Prostate gland (tissue), 2 donors: Measurements from ENCODE around the gene GPAM. TPM values are rescaled to one million over a fixed set of nuclear protein-coding genes. Genes with fewer than 3 reads are reported as not detected.

ENCODE experiments used
- DNase-seq: peaks from one replicate; pipeline ENCODE4 v3.0.0-alpha.2; 2019; ENCODE audit warnings: low spot score
- H3K27ac ChIP-seq, 2 donors: fragments of 200-600 bp; sonication (generic); 2 replicates each; pipeline ENCODE4 v1.5.1; 2017 to 2019
- H3K27me3 ChIP-seq: fragments of 200-600 bp; sonication (generic); replicated peaks from 2 replicates; pipeline ENCODE4 v1.5.1; 2019; ENCODE audit not compliant: insufficient read depth
- H3K36me3 ChIP-seq, 2 donors: fragments of 200-600 bp; sonication (generic); 1 replicate in 1 of 2; 2 replicates in 1 of 2; pipeline versions ENCODE4 v1.5.1 to v1.8.1; 2017 to 2019
- H3K4me1 ChIP-seq: fragments of 200-600 bp; sonication (generic); replicated peaks from 2 replicates; pipeline ENCODE4 v1.5.1; 2019
- H3K4me3 ChIP-seq, 2 donors: fragments of 200-600 bp; sonication (generic); 2 replicates each; pipeline ENCODE4 v1.5.1; 2017 to 2019
- H3K9me3 ChIP-seq: fragments of 200-600 bp; sonication (generic); 2 replicates; pipeline ENCODE4 v1.5.1; 2017
- POLR2A ChIP-seq: fragments of 450-650 bp; IDR thresholded peaks from one replicate; pipeline ENCODE4 v1.6.1; 2016; ENCODE audit warnings: antibody characterized with exemption, mild to moderate bottlenecking
- POLR2AphosphoS5 ChIP-seq: sonication (generic); formaldehyde crosslinking; IDR thresholded peaks from one replicate; pipeline ENCODE4 v1.6.1; 2017; ENCODE audit warnings: antibody characterized with exemption
- WGBS: methylation state at CpG from one replicate; pipeline ENCODE4 v1.1.5; 2018; 5-methylcytosine and 5-hydroxymethylcytosine counted together
- intact Hi-C: fragments of 100-400 bp; cut with DNase I; formaldehyde crosslinking; loops from one replicate; pipeline ENCODE4 v1.14.2; 2022
- total RNA-seq, 2 donors: library from RNA; depleted of rRNA; stranded (reverse); fragments of >200 nt; gene quantifications; one replicate each; pipeline ENCODE4 v1.1.0, GENCODE V29; 2016
- TF ChIP-seq, protein P1 (sequence below), 4 experiments: fragments of 200-600 bp in 2 of 4; fragments of 450-650 bp in 2 of 4; sonication (generic) in 2 of 4; IDR thresholded peaks; 1 replicate in 3 of 4; 2 replicates in 1 of 4; pipeline ENCODE4 v1.5.1; 2016 to 2019; ENCODE audit warnings: antibody characterized with exemption in 4 of 4, mild to moderate bottlenecking in 2 of 4, moderate library complexity in 2 of 4

Gene GPAM
- total RNA-seq, 2 donors from 2014 or later, result 4.2 to 14.9 TPM

DNA sequence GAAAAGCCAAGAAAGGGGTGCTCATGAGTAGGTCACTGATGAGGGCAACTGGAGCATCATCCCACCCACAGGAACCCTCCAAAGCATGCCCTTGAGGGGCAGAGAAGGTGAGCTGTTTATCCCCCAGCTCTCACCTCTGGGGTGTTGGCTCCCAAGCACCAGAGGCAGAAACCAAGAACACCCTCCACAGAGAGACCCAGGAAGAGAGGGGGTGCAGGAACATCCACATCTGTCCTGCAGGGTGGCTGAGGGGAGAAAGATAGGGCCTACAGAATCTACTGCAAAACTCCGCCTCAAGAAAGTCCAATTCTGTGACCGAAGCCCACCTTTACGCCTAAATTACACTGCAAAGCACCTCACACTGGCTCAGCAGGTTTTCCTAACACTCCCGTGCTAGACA is 40.1 kb downstream of the GPAM start:
- H3K27me3 ChIP-seq, result no peaks in the 10 kb centered on the region
- H3K27ac ChIP-seq, result no peak overlapping the region
- no peak overlapping the region for H3K4me3 ChIP-seq
- intact Hi-C loops, result no loop called here
- H3K36me3 ChIP-seq, result no peaks in the 10 kb centered on the region
- H3K4me1 ChIP-seq, result no peaks in the 10 kb centered on the region
- 64% methylated on average over 4 of the region's 4 CpGs for WGBS
- TF ChIP-seq POLR2AphosphoS5 (no peak), POLR2A (no peak)
- TF ChIP-seq, protein P1, sequence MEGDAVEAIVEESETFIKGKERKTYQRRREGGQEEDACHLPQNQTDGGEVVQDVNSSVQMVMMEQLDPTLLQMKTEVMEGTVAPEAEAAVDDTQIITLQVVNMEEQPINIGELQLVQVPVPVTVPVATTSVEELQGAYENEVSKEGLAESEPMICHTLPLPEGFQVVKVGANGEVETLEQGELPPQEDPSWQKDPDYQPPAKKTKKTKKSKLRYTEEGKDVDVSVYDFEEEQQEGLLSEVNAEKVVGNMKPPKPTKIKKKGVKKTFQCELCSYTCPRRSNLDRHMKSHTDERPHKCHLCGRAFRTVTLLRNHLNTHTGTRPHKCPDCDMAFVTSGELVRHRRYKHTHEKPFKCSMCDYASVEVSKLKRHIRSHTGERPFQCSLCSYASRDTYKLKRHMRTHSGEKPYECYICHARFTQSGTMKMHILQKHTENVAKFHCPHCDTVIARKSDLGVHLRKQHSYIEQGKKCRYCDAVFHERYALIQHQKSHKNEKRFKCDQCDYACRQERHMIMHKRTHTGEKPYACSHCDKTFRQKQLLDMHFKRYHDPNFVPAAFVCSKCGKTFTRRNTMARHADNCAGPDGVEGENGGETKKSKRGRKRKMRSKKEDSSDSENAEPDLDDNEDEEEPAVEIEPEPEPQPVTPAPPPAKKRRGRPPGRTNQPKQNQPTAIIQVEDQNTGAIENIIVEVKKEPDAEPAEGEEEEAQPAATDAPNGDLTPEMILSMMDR (IDR thresholded peaks at IDR 0.05), result no peak
- no peak for DNase-seq
- no peaks in the 10 kb centered on the region for H3K9me3 ChIP-seq

DNA sequence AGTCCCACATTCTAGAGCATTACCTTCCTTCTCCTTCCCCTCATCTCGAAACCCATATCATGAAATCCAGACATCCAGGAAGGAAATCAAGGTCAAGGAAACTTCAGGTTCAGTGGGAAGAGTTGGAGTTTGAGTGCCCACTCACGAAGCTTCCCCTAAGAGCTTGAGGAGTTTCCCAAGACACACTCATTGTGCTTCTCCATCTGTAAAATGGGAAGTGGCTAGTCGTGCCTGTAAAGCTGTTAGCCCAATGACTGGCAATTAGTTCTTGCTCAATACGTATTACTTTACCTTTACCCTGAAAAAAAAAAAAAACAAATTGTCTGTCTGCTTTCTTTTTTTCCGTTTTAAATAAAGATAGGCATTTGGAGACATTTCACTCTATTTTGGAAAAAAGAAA is 42.3 kb downstream of the GPAM start:
- no peak overlapping the region for H3K4me3 ChIP-seq
- intact Hi-C loops, result no loop called here
- TF ChIP-seq, protein P1 (IDR thresholded peaks at IDR 0.05), result no peak
- TF ChIP-seq POLR2AphosphoS5 (no peak), POLR2A (no peak)
- WGBS, result 71% methylated on average over 5 of the region's 5 CpGs
- no peaks in the 10 kb centered on the region for H3K27me3 ChIP-seq
- DNase-seq, result no peak
- H3K27ac ChIP-seq, result no peak overlapping the region
- no peaks in the 10 kb centered on the region for H3K4me1 ChIP-seq
- no peaks in the 10 kb centered on the region for H3K9me3 ChIP-seq
- H3K36me3 ChIP-seq, result no peaks in the 10 kb centered on the region

DNA sequence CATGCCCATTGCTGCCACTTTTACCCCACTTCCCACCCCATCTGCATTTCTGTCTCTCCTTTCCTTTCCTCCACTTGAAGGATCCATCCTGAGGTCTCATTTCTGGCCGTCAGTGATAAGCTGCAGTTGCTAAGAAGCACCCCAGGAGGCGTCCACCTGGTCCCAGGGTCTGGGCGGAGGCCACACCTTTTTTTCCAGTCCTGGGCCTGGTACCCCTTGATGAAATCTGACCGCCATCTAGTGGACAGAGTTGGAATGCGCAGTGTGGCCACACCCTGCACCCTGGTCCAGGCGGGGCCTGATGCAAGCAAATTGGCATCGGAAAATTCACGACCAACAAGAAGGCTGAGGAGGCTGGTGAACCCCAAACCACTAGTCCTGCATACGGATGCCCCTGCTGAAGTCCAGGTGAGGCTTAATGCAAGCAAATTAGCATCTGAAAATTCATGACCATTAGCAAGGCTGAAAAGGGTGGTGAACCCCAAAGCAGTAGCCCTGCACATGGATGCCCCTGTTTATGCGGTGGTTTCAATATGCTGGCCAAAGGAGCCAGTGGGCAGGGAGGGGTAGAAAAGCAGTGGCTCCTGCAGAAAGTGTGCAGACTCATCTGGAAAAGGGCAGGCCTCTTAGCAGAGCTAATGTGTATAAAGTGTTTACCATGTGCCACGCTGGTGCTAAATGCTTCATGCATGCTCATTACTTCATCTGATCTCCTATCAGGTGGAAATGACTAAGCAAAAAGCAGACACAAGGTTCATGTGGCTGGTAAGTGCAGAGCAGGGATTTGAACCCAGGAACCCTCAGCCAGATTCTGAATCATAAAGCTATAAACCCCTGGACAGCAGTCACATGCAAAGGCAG is 43.2 kb downstream of the GPAM start:
- intact Hi-C loops, result no loop called here
- H3K36me3 ChIP-seq, result no peaks in the 10 kb centered on the region
- peak; percentile 25 for DNase-seq

DNA sequence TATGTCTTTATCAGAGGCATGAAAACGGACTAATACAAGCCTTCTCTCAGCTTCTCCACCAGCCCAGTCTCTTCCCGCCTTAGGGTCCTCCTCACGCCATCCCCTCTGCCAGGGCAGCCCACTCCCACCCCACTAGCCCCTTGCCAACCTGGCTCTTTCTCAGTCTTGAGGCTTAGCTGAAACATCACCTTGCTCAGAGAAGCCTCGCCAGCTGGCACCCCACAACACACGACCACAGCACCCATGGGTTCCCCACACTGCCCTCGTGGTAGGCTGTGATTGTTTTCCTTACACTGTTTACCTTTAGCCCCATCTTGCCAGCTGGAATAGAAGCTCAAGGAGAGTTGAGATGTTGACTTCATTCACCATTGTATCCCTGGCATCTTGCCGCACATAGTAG is 44.4 kb downstream of the GPAM start:
- Histone ChIP-seq H3K27me3 (no peaks in the 10 kb centered on the region), H3K27ac (no peak overlapping the region), H3K4me1 (no peaks in the 10 kb centered on the region), H3K9me3 (no peaks in the 10 kb centered on the region), H3K36me3 (no peaks in the 10 kb centered on the region), H3K4me3 (no peak overlapping the region)
- TF ChIP-seq POLR2AphosphoS5 (no peak), POLR2A (no peak)
- TF ChIP-seq, protein P1 (IDR thresholded peaks at IDR 0.05), result no peak
- 86% methylated on average over 7 of the region's 7 CpGs for WGBS
- intact Hi-C loops, result loop anchor here (2.0 to 10.0 kb wide), 3 partner anchors 382 to 1064 kb away; partner anchors contain the start of gene ADRA2A
- no peak for DNase-seq

More for the DNA sequence above, 43.2 kb downstream of the GPAM start:
- Histone ChIP-seq H3K27ac (no peak overlapping the region), H3K4me3 (no peak overlapping the region), H3K4me1 (no peaks in the 10 kb centered on the region), H3K27me3 (no peaks in the 10 kb centered on the region), H3K9me3 (no peaks in the 10 kb centered on the region)
- WGBS, result 26% methylated on average over 11 of the region's 11 CpGs
- no peak for TF ChIP-seq POLR2AphosphoS5
- TF ChIP-seq, protein P1 (IDR thresholded peaks at IDR 0.05), result peak; percentile 50 to 73 (median 66)
- TF ChIP-seq POLR2A, result no peak
